PC-9 (cell line): ENCODE results near the gene CEMIP2. TPM values are rescaled to one million over a fixed set of nuclear protein-coding genes. Genes with fewer than 3 reads are reported as not detected.

Experiments
- BruUV-seq: library from RNA; stranded (reverse); fragments of 400-500 nt; replicated peaks from 2 replicates; lab custom pipeline; 2021; lab: Mats Ljungman, UMichigan
- CTCF ChIA-PET: fragments of 300-600 bp; sonication (Branson Sonifier 250); formaldehyde crosslinking; loops from one replicate; lab custom pipeline; 2022; ENCODE audit warnings: antibody characterized with exemption; lab: Charles Lee
- POLR2A ChIA-PET: fragments of 300-600 bp; sonication (Branson Sonifier 250); formaldehyde crosslinking; loops from one replicate; lab custom pipeline; 2022; ENCODE audit warnings: antibody characterized with exemption; ENCODE audit not compliant: unreplicated experiment; lab: Charles Lee
- DNase-seq, 2 experiments: peaks; one replicate each; pipeline versions ENCODE4 v3.0.0 to v3.0.0-alpha.2; 2015 to 2022; ENCODE audit warnings: mixed read lengths in 1 of 2
- H2AFZ ChIP-seq: fragments of 200-600 bp; sonication (generic); 2 replicates; pipeline ENCODE4 v1.8.1; 2017; ENCODE audit warnings: antibody characterized with exemption
- H3F3A ChIP-seq: fragments of 200-600 bp; sonication (generic); 2 replicates; pipeline ENCODE4 v1.8.1; 2017; ENCODE audit warnings: antibody characterized with exemption, mild to moderate bottlenecking, low read depth; ENCODE audit not compliant: insufficient read depth
- H3K27ac ChIP-seq: fragments of 200-600 bp; sonication (generic); 2 replicates; pipeline ENCODE4 v1.6.1; 2016; ENCODE audit warnings: mixed run types
- H3K27me3 ChIP-seq: fragments of 200-600 bp; sonication (generic); 2 replicates; pipeline ENCODE4 v1.6.1; 2016; ENCODE audit warnings: low read depth, mixed run types; ENCODE audit not compliant: insufficient read depth
- H3K36me3 ChIP-seq: fragments of 200-600 bp; sonication (generic); 2 replicates; pipeline ENCODE4 v1.6.1; 2016; ENCODE audit warnings: low read depth, mixed run types
- H3K4me1 ChIP-seq: fragments of 200-600 bp; sonication (generic); replicated peaks from 2 replicates; pipeline ENCODE4 v1.6.1; 2016; ENCODE audit warnings: mixed run types; ENCODE audit not compliant: insufficient read depth
- H3K4me2 ChIP-seq: fragments of 200-600 bp; sonication (generic); 2 replicates; pipeline ENCODE4 v1.6.1; 2017; ENCODE audit warnings: mixed run types
- H3K4me3 ChIP-seq: fragments of 200-600 bp; sonication (generic); 2 replicates; pipeline ENCODE4 v1.6.1; 2016; ENCODE audit warnings: mixed run types
- H3K79me2 ChIP-seq: fragments of 200-600 bp; sonication (generic); 2 replicates; pipeline ENCODE4 v1.6.1; 2017; ENCODE audit warnings: low read depth, mixed run types
- H3K9me2 ChIP-seq: fragments of 200-600 bp; sonication (generic); 2 replicates; pipeline ENCODE4 v1.8.1; 2017; ENCODE audit warnings: mild to moderate bottlenecking; ENCODE audit not compliant: insufficient read depth
- H3K9me3 ChIP-seq: fragments of 200-600 bp; sonication (generic); 2 replicates; pipeline ENCODE4 v1.8.1; 2016; ENCODE audit warnings: low read depth; ENCODE audit not compliant: insufficient read depth
- H4K20me1 ChIP-seq: fragments of 200-600 bp; sonication (generic); 2 replicates; pipeline ENCODE4 v1.8.1; 2017; ENCODE audit not compliant: insufficient read depth
- EZH2 ChIP-seq: fragments of 200-600 bp; sonication (generic); IDR thresholded peaks from 2 replicates; pipeline ENCODE4 v1.8.0; 2017; ENCODE audit warnings: antibody characterized with exemption, low read depth
- intact Hi-C: fragments of 100-400 bp; cut with micrococcal nuclease; formaldehyde crosslinking; loops from one replicate; pipeline ENCODE4 v1.10.0; 2022; ENCODE audit not compliant: unreplicated experiment
- total RNA-seq: library from RNA; stranded (reverse); gene quantifications from 2 replicates; pipeline ENCODE4 v1.2.3, GENCODE V29; 2021
- TF ChIP-seq, protein P1 (sequence below): fragments of 200-600 bp; sonication (generic); conservative IDR thresholded peaks from 2 replicates; pipeline ENCODE4 v1.6.1; 2017; ENCODE audit warnings: mixed run types, antibody characterized with exemption, mild to moderate bottlenecking, moderate library complexity

Gene CEMIP2
- total RNA-seq, 1 experiment from 2014 or later: 77.0 TPM

DNA sequence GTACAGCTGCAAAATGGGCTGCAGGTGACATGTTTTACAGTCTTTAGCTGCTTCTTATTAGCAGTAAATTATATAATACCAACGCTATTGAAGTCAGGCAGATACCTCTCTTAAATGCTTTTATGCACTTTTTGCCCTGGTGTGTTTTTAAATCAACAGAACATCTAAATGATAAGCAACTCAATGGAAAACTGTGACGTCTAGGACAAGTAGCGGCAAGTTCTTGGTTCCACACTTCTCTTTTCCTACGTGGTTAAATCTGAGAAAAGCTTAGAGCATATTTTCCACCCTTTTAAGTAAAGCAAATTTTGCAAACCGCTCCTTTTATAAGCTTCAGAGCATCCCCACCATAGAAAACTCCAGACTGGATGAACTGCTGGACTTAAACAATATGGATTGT lies 58.1 kb downstream of the CEMIP2 start:
- intact Hi-C loops: no loop called here
- Histone ChIP-seq H3K4me1 (no peaks in the 10 kb centered on the region), H3K36me3 (peaks cover 49% of the 10 kb centered on the region), H3K27me3 (no peaks in the 10 kb centered on the region), H3K79me2 (no peaks in the 10 kb centered on the region), H4K20me1 (no peaks in the 10 kb centered on the region), H2AFZ (no peak overlapping the region), H3K4me2 (no peak overlapping the region), H3K9me2 (no peaks in the 10 kb centered on the region; the same call in 1 of the 2 replicates), H3F3A (no peaks in the 10 kb centered on the region), H3K4me3 (no peak overlapping the region), H3K27ac (no peak overlapping the region), H3K9me3 (no peaks in the 10 kb centered on the region)
- ChIA-PET POLR2A (interaction anchor here (0.6 kb wide), 1 partner anchor 805 kb away, joined by 4 read pairs; no protein-coding TSS in a partner anchor), CTCF (no interaction called here)
- no peak for DNase-seq
- BruUV-seq: no TSS peak
- TF ChIP-seq, protein P1, sequence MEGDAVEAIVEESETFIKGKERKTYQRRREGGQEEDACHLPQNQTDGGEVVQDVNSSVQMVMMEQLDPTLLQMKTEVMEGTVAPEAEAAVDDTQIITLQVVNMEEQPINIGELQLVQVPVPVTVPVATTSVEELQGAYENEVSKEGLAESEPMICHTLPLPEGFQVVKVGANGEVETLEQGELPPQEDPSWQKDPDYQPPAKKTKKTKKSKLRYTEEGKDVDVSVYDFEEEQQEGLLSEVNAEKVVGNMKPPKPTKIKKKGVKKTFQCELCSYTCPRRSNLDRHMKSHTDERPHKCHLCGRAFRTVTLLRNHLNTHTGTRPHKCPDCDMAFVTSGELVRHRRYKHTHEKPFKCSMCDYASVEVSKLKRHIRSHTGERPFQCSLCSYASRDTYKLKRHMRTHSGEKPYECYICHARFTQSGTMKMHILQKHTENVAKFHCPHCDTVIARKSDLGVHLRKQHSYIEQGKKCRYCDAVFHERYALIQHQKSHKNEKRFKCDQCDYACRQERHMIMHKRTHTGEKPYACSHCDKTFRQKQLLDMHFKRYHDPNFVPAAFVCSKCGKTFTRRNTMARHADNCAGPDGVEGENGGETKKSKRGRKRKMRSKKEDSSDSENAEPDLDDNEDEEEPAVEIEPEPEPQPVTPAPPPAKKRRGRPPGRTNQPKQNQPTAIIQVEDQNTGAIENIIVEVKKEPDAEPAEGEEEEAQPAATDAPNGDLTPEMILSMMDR: no peak
- no peak for TF ChIP-seq EZH2

- Histone ChIP-seq H4K20me1 (no peaks in the 10 kb centered on the region), H3K27ac (no peak overlapping the region), H3K79me2 (no peaks in the 10 kb centered on the region), H3K4me3 (no peak overlapping the region), H3K4me1 (no peaks in the 10 kb centered on the region), H2AFZ (no peak overlapping the region), H3K4me2 (no peak overlapping the region), H3K27me3 (no peaks in the 10 kb centered on the region), H3K9me3 (no peaks in the 10 kb centered on the region), H3K9me2 (no peaks in the 10 kb centered on the region; the same call in 1 of the 2 replicates), H3F3A (no peaks in the 10 kb centered on the region), H3K36me3 (peaks cover 43% of the 10 kb centered on the region)
- POLR2A ChIA-PET: interaction anchor here (0.6 kb wide), 1 partner anchor 806 kb away, joined by 4 read pairs; no protein-coding TSS in a partner anchor
- intact Hi-C loops: no loop called here
- CTCF ChIA-PET: no interaction called here
- BruUV-seq: no TSS peak
- no peak for DNase-seq
- TF ChIP-seq EZH2: no peak
- TF ChIP-seq, protein P1: no peak
Observed at GRCh38 chr9:71709384-71709783, 58.9 kb downstream of the CEMIP2 start.

DNA sequence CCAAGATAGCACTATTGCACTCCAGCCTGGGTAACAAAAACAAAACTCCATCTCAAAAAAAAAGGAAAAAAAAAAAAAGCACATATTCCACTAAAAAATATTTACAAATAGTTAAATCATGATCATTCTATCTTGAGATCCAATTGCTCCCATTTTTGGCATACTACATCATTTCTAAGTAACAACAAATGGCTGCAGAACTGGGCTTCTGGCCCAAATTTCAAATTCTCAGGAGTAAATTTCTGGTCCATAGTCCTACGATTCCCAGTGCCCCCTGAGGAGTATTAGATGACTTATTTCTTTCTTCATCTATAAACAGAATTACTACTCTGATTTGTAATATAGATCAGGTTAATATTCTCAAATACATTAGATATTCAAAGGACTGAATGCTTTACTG lies 62.1 kb downstream of the CEMIP2 start:
- H3K4me2 ChIP-seq: no peak overlapping the region
- DNase-seq: no peak
- H3K9me3 ChIP-seq: no peaks in the 10 kb centered on the region
- H3K9me2 ChIP-seq: no peaks in the 10 kb centered on the region
- H3K4me1 ChIP-seq: no peaks in the 10 kb centered on the region
- ChIA-PET POLR2A (no interaction called here), CTCF (interaction anchor here (0.6 kb wide), 1 partner anchor 25 kb away, joined by 3 read pairs; no protein-coding TSS in a partner anchor)
- no TSS peak for BruUV-seq
- no peak overlapping the region for H3K4me3 ChIP-seq
- H3K36me3 ChIP-seq: peaks cover 21% of the 10 kb centered on the region
- no peaks in the 10 kb centered on the region for H4K20me1 ChIP-seq
- no peaks in the 10 kb centered on the region for H3F3A ChIP-seq
- no peak for TF ChIP-seq EZH2
- TF ChIP-seq, protein P1: no peak
- H3K27ac ChIP-seq: no peak overlapping the region
- H3K79me2 ChIP-seq: no peaks in the 10 kb centered on the region
- H3K27me3 ChIP-seq: no peaks in the 10 kb centered on the region
- no peak overlapping the region for H2AFZ ChIP-seq
- intact Hi-C loops: no loop called here
